A549 (cell line): Measurements from ENCODE around the gene RPL32.

ENCODE experiments used
- HDAC2 ChIP-seq: fragments of 200-600 bp; sonication (generic); IDR thresholded peaks from 2 replicates; pipeline ENCODE4 v1.6.1; 2016
- JUNB ChIP-seq: fragments of >200 bp; sonication (Bioruptor Twin); formaldehyde crosslinking; IDR thresholded peaks from 2 replicates; pipeline ENCODE4 v1.6.1; 2016
- MAFK ChIP-seq: fragments of 450-650 bp; IDR thresholded peaks from 2 replicates; pipeline ENCODE4 v1.6.1; 2014; ENCODE audit not compliant: partially characterized antibody
- RFX5 ChIP-seq: fragments of 450-650 bp; IDR thresholded peaks from 2 replicates; pipeline ENCODE4 v1.7.1; 2014; ENCODE audit warnings: antibody characterized with exemption, mild to moderate bottlenecking, moderate library complexity
- TF ChIP-seq, protein P1 (sequence below): fragments of >200 bp; sonication (Bioruptor Twin); formaldehyde crosslinking; IDR thresholded peaks from 3 replicates; pipeline ENCODE4 v1.5.1; 2016
- TF ChIP-seq, protein P2 (sequence below): fragments of 150-350 bp; IDR thresholded peaks from 2 replicates; pipeline ENCODE4 v1.6.1; 2014; ENCODE audit warnings: low read depth, mild to moderate bottlenecking, low read length

DNA sequence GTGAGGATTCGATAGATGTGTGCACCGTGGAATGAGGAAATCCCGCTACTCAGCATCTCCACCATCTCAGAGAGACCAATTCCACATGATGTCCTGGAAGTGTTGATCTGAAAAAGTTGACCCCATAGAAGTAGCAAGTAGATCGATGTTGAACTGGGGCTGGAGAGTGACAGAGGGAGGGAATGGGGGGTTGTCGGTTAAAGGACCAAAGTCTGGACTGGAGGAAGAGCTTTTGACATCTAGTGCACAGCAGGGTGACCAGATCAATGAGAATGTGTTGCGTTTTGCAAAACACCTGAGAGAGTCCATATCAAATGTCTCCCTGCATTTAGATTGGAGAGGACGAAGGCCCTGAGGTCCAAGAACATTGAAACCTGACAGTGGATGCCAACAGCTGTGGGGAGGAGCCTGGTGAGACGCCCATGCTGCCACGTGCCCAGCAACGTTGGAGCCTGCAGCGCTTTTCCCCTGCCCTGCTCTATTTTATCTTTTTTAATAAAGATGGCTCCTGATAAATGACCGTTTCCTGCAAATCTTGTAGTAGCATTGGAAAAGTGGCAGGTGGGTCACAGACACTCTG, 30.1 kb upstream of the RPL32 start:
- TF ChIP-seq RFX5 (no peak), JUNB (no peak), MAFK (no peak), HDAC2 (no peak)
- TF ChIP-seq, protein P1, sequence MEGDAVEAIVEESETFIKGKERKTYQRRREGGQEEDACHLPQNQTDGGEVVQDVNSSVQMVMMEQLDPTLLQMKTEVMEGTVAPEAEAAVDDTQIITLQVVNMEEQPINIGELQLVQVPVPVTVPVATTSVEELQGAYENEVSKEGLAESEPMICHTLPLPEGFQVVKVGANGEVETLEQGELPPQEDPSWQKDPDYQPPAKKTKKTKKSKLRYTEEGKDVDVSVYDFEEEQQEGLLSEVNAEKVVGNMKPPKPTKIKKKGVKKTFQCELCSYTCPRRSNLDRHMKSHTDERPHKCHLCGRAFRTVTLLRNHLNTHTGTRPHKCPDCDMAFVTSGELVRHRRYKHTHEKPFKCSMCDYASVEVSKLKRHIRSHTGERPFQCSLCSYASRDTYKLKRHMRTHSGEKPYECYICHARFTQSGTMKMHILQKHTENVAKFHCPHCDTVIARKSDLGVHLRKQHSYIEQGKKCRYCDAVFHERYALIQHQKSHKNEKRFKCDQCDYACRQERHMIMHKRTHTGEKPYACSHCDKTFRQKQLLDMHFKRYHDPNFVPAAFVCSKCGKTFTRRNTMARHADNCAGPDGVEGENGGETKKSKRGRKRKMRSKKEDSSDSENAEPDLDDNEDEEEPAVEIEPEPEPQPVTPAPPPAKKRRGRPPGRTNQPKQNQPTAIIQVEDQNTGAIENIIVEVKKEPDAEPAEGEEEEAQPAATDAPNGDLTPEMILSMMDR, result no peak
- TF ChIP-seq, protein P2, sequence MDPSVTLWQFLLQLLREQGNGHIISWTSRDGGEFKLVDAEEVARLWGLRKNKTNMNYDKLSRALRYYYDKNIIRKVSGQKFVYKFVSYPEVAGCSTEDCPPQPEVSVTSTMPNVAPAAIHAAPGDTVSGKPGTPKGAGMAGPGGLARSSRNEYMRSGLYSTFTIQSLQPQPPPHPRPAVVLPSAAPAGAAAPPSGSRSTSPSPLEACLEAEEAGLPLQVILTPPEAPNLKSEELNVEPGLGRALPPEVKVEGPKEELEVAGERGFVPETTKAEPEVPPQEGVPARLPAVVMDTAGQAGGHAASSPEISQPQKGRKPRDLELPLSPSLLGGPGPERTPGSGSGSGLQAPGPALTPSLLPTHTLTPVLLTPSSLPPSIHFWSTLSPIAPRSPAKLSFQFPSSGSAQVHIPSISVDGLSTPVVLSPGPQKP, result no peak
